Neural cell (in vitro differentiated cells): ENCODE data around the gene ADAMTS2.

ENCODE experiments used
- CTCF ChIP-seq: fragments of 450-650 bp; IDR thresholded peaks from 2 replicates; pipeline ENCODE4 v1.5.1; 2014; ENCODE audit warnings: antibody characterized with exemption, mild to moderate bottlenecking, moderate library complexity; ENCODE audit not compliant: poor library complexity, severe bottlenecking
- EP300 ChIP-seq: fragments of 450-650 bp; conservative IDR thresholded peaks from 2 replicates; pipeline ENCODE4 v1.6.1; 2014; ENCODE audit warnings: antibody characterized with exemption, mild to moderate bottlenecking, moderate library complexity; ENCODE audit not compliant: poor library complexity, severe bottlenecking
- RAD21 ChIP-seq: fragments of 450-650 bp; conservative IDR thresholded peaks from 2 replicates; pipeline ENCODE4 v1.6.1; 2014; ENCODE audit warnings: antibody characterized with exemption, mild to moderate bottlenecking, moderate library complexity
- REST ChIP-seq: IDR thresholded peaks from 2 replicates; pipeline ENCODE4 v1.6.1; 2012; ENCODE audit warnings: borderline replicate concordance

- no peak for TF ChIP-seq CTCF
- no peak for TF ChIP-seq REST
- no peak for TF ChIP-seq EP300
- TF ChIP-seq RAD21, result no peak
Measured at GRCh38 chr5:179245031-179245430, 100.2 kb downstream of the ADAMTS2 start.
